NCI-H446 treated with DMSO at 0.1 percent for 48 hours (cell line): ENCODE results near the gene NOSIP.

Experiments used
- DNase-seq: peaks from one replicate; lab custom pipeline; 2025; lab: John Stamatoyannopoulos, UW

The NOSIP gene

DNA sequence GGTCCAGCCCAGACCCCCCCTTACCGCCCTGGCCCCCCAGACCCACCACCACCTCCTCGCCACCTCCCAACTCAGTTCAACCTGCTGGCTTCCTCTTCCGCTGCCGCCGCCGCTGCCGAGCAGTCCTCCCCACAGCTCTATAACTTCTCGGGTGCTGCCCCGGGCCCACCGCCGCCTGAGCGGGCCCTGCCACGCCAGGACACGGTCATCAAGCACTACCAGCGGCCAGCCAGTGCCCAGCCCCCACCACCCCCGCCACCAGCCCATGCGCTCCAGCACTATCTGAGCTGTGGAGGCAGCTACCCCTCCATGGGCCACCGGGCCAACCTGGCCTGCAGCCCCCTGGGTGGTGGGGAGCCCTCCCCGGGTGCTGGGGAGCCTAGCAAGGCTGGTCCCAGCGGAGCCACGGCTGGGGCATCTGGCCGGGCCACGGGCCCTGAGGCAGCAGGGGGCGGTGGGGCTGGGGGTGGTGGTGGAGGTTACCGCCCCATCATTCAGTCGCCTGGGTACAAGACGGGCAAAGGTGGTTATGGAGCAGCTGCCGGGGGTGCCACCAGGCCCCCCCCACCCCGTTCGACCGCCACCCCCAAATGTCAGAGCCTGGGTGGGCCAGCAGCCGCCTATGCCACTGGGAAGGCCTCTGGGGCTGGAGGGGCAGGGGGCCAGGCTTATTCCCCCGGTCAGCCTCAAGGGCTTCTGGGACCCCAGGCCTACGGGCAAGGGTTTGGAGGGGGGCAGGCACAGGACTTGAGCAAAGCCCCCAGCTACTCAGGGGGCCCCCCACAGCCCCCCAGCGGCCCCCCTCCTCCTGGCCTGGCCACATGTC is 14.8 kb upstream of the NOSIP start:
- DNase-seq: no peak

DNA sequence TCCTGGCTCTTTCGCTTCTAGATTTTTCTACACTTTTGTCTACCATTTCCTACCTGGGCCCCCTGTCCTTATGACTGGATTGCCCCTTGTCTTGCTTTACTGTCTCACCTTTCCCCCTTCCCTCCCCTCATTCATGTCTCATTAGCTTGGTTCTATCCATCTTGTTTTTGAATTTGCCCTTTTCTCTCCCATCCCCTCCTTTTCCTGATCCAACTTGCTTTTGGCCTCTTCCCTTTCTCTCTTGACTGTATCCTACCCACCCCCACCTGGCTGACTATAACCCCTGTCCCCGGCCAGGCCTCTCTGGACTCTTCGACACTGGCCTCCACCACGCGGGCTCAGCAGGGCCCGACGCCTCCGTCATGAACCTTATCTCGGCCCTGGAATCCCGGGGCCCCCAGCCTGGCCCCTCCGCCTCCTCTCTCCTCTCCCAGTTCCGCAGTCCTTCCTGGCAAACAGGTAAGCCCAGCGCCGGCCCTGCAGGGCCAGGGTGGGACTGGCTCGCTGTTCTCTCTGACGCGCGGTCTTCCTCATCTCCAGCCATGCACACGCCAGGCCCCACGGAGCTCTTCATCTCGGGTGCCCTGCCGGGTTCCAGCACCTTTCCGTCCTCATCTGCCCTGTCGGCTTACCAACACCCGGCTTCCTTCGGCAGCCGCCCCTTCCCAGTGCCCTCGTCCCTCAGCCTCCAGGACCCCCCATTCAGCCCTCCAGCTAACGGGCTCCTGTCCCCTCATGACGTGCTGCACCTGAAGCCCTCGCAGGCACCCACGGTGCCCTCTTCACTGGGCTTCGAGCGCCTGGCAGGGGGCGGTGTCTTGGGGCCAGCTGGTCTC is 14.0 kb upstream of the NOSIP start:
- DNase-seq: no peak

DNA sequence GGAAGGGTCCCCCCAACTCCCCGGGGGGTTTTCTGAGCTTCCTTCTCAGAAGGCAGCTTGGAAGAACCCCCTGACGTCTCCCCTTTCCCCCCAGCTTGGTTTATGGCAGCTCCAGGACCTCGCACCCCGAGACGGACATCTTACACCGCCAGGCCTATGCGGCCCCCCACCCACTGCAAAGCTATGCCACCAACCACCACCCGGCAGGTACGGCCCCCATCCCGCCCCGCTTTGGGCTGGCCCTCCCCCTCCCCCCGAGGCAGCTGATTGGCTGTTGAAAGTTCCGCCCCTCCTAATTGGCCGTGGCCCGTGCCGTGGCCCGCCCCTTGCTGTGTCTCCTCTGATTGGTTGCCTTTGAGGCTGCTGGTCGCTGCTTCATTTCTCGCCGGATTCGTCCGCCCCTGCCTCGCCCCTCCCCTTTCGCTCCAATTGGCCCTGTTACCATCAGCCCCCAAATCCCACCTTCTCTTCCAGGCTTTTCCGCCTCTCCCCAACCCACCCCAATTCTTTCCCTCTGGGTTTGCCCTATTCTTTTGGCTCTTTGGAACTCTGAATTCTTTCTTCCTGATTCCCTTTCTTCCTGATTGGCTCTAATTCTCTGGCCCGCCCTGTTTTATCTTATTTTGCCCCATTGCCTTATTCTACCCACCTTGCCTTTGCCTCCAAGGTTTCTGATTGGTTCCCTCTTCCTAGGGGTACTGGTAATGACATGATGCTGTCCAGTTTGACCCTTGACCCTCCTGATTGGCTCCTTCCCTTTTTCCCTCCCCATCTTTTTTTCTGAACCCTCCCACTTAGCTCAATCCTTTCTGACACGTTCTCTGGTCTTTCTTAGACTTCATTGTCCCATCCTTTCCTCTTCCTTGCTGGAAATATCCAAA is 13.1 kb upstream of the NOSIP start:
- peak; percentile 87 for DNase-seq

DNA sequence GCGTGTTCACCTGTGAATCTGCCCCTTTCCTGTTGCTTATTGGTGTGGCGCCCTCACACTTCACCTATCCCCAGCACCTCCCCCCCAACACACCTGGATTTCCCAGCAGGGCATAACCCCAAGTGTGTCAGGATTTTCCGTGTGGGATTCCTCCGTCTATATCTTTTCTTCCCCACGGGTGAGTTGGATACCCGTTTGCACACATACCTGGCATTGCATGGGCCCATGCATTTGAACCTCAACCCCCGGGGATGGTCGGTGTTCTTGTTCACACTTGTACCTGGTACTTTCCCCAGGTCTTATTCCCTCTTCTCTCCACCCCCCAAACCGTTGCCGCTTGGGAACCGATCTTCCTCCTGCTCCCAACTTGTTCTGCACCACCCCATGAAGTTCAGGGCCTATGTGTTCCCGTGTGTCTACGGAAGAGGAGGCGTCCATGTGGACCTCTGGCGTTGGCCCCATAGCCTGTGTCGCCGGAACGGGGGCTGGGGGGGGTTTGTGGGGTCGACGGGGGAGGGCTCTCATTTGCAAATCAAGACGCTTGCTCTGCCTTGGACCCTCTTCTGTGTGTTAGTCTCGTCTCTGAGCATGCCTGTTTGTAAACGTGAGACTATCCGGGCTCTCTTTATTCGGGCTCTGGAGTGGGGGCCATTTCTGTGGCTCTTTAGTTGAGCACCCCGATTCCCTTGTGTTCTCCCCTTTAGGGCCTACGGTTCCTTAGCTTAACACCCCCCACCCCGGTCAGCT is 12.3 kb upstream of the NOSIP start:
- DNase-seq: no peak

DNA sequence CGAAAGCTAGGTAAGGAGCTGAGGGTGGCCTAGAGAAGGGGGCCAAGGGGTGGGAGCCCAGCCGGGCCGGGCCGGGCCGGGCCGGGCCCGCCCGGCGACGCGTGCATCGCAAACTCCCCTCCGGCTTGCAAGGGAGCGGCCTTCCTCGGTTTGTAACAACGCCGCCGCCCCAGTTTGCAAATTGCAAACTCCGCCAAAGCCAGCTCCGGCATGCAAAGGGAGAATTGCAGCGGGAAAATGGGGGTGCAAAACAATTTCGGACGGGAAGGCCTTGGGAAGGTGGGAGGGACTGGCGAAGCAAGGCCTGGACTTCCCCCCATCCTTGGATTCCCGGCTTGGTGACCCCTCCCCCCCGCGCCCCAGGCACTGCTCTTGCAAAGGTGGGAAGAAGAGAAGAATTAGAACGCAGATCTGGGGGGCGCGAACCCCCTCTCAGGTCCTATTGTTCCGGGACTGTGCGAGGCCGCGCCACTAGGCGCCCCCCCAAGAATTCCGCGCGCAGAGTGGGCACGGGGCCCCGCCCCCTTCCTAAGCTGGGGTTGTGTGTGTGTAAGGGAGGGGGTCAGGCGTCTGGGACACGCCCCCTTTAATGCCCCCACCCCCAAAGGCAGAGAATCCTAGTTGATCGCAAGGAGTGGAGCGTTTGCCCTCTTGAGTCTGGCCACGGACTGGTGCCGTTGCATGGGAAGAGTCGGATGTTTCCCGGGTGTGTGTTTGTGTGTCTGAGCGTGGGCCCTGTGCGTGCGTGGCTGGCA is 11.6 kb upstream of the NOSIP start:
- no peak for DNase-seq

- peak; percentile 62 for DNase-seq
Measured at GRCh38 chr19:49590971-49591730, 10.8 kb upstream of the NOSIP start, which contains the start of gene PRR12. PRR12 (plus strand) TSS chr19:49591182; CDS start chr19:49591655, 473 bp downstream.

DNA sequence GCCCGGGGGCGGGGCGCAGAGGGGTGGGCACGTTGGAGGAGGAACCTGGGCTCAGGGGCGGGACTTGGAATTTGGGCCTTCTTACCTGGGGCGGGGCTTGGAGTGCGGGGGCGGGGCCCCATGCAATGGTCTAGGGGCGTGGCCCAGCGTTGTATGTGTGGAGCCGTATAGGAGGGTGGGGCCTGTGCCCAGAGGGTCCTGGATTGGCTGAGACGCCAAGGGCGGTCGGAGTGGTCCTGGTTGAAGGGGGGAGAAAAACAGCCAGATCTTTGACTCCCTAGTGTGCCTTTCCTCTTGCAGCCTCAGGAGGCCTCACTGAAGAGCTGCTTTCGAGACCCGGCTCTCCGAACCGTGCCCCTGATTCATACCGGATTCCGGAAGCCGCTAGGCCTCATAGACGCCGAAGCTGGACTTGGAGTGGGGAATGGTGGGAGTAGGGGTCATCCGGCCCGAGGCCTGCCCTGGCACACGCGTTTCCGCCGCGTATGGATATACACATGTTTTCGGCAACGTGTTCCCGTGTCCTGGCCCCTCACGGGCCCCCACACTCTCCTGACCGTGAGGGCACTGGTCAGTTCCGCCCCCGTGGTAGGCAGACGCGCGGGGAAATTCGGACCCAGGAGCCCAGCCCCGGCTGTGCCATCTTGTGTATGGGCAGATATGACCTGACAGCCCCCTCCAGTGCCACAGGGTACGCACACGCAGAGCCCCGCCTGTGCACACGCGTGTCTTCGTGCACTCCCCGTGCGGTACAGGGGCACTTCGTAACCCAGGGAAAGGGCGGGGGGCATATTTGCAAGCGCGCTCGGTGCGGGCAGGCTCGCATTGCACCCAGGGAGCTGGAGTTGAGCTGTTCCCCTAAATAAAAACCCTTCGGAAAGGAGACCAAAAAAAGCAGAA is 10.0 kb upstream of the NOSIP start:
- DNase-seq: peak; percentile 96

- DNase-seq: no peak
Measured at GRCh38 chr19:49589502-49589905, 9.1 kb upstream of the NOSIP start.

GRCh38 chr19:49588365-49589122 is 8.2 kb upstream of the NOSIP start:
- DNase-seq: no peak

DNA sequence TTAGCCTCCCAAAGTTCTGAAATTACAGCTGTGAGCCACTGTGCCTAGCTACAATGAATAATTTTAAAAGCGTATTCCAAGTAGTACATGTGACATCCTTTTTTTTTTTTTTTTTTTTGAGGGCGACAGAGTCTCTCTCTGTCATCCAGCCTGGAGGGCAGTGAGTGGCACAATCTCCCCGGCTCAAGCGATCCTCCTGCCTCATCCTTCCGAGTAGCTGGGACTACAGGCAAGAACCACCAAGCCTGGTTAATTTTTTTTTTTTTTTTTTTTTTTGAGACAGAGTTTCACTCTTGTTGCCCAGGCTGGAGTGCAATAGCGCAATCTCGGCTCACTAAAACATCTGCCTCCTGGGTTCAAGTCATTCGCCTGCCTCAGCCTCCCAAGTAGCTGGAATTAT is 6.9 kb upstream of the NOSIP start:
- DNase-seq: no peak

DNA sequence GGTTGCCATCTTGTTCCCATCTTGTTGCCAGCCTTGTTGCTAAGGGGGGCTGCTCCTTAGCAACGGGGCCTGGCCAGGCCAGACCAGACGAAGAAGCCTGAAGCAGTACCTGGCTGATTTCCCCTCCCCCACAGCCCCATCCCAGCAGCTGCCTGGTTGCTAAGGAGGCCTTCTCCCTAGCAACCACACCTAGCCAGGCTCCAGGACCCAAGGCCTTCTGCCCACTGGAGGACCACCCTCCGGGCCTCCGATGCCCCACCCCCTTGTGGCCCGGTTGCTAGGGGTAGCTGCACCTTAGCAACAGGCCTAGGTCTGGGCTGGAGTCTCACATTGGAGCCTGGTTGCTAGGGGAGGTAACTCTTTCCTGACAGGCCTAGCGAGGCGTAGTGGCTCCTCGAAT is 4.7 kb upstream of the NOSIP start:
- no peak for DNase-seq

- DNase-seq: no peak
Measured at GRCh38 chr19:49583239-49583638, 2.9 kb upstream of the NOSIP start.

DNA sequence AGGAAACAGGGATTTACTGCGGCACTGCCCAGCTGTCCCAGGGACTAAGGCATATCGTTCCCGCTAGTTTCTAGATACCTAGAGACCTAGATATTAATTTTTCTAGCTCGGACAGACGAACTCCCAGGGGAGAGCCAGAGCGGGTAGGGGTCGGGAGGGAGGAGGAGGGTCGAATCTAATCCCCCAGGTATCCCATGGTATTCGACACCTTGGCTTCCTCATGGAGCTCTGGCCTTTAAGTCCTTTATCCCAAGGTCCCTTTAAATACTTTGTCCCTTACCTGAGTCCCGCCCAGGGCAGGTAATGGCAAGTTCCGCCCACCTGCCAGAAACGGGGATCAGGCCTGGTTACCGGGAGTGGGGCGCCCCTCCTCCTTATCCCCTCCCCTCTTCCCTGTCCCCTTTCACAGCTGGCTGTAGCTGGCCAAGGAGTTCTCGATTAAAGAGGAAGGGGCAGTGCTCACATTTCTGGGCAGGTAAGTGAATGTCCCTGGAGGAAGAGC is 702 bp upstream of the NOSIP start, which contains the start of gene PRRG2:
PRRG2 (plus strand) TSS at position 310 of the 502 bp plus-strand sequence. CDS start 1,904 bp downstream, outside the sequence.
- no peak for DNase-seq

GRCh38 chr19:49579947-49580263 is 451 bp downstream of the NOSIP start:
- DNase-seq: no peak

- DNase-seq: no peak
Measured at GRCh38 chr19:49579193-49579592, 1.2 kb downstream of the NOSIP start.

- DNase-seq: no peak
Measured at GRCh38 chr19:49574206-49574755, 6.1 kb downstream of the NOSIP start.

GRCh38 chr19:49573425-49573824 is 6.9 kb downstream of the NOSIP start:
- DNase-seq: no peak

GRCh38 chr19:49573009-49573408 is 7.3 kb downstream of the NOSIP start:
- DNase-seq: no peak
